Smooth muscle cell (in vitro differentiated cells): Measurements from ENCODE around the gene BCORL1. TPM values are rescaled to one million over a fixed set of nuclear protein-coding genes. Genes with fewer than 3 reads are reported as not detected.

Experiments
- DNase-seq: peaks from one replicate; lab custom pipeline; 2025; ENCODE audit not compliant: unreplicated experiment; lab: John Stamatoyannopoulos, UW
- H2AFZ ChIP-seq: fragments of 200-600 bp; sonication (generic); 2 replicates; pipeline ENCODE4 v1.6.0; 2016; ENCODE audit warnings: antibody characterized with exemption, low read depth, mild to moderate bottlenecking
- H3F3A ChIP-seq: fragments of 200-600 bp; sonication (generic); 2 replicates; pipeline ENCODE4 v1.6.0; 2017; ENCODE audit warnings: antibody characterized with exemption, low read depth
- H3K27ac ChIP-seq: fragments of 200-600 bp; sonication (generic); 2 replicates; pipeline ENCODE4 v1.5.1; 2016; ENCODE audit warnings: low read depth, mild to moderate bottlenecking
- H3K27me3 ChIP-seq: fragments of 200-600 bp; sonication (generic); 2 replicates; pipeline ENCODE4 v1.6.1; 2016; ENCODE audit warnings: low read depth, mild to moderate bottlenecking
- H3K36me3 ChIP-seq: fragments of 200-600 bp; sonication (generic); 2 replicates; pipeline ENCODE4 v1.5.1; 2016; ENCODE audit warnings: low read depth
- H3K4me1 ChIP-seq: fragments of 200-600 bp; sonication (generic); 2 replicates; pipeline ENCODE4 v1.5.1; 2016; ENCODE audit warnings: low read depth
- H3K4me2 ChIP-seq: fragments of 200-600 bp; sonication (generic); 2 replicates; pipeline ENCODE4 v1.6.0; 2016; ENCODE audit warnings: mild to moderate bottlenecking
- H3K4me3 ChIP-seq: fragments of 200-600 bp; sonication (generic); 2 replicates; pipeline ENCODE4 v1.5.1; 2016; ENCODE audit warnings: mild to moderate bottlenecking
- H3K79me2 ChIP-seq: fragments of 200-600 bp; sonication (generic); 2 replicates; pipeline ENCODE4 v1.6.0; 2016; ENCODE audit warnings: low read depth, mild to moderate bottlenecking
- H3K9ac ChIP-seq: fragments of 200-600 bp; sonication (generic); 2 replicates; pipeline ENCODE4 v1.6.0; 2016; ENCODE audit warnings: low read depth
- H3K9me3 ChIP-seq: fragments of 200-600 bp; sonication (generic); replicated peaks from 2 replicates; pipeline ENCODE4 v1.5.1; 2016; ENCODE audit warnings: low read depth
- H4K20me1 ChIP-seq: fragments of 200-600 bp; sonication (generic); 2 replicates; pipeline ENCODE4 v1.6.0; 2016; ENCODE audit warnings: low read depth
- CTCF ChIP-seq: fragments of 200-600 bp; sonication (generic); IDR thresholded peaks from 2 replicates; pipeline ENCODE4 v1.5.1; 2017; ENCODE audit warnings: borderline replicate concordance, mild to moderate bottlenecking, antibody characterized with exemption; ENCODE audit not compliant: insufficient read depth, poor library complexity, severe bottlenecking
- WGBS: methylation state at CpG from one replicate; pipeline ENCODE4 v1.1.7; 2016; ENCODE audit warnings: low lambda C conversion rate; 5-methylcytosine and 5-hydroxymethylcytosine counted together
- polyA plus RNA-seq: library from polyadenylated mRNA; unstranded; fragments of >200 nt; fragmentation: Nextera tagmentation; extraction: Ambion mirVana; gene quantifications from 2 replicates; pipeline ENCODE4 v1.2.1, GENCODE V29; 2016
- total RNA-seq: library from RNA; depleted of rRNA; stranded (reverse); fragments of >200 nt; gene quantifications from 2 replicates; pipeline ENCODE4 v1.2.3, GENCODE V29; 2014

BCORL1 gene
- total and polyA plus RNA-seq, 2 experiments from 2014 or later, result 3.0 to 8.0 TPM

DNA sequence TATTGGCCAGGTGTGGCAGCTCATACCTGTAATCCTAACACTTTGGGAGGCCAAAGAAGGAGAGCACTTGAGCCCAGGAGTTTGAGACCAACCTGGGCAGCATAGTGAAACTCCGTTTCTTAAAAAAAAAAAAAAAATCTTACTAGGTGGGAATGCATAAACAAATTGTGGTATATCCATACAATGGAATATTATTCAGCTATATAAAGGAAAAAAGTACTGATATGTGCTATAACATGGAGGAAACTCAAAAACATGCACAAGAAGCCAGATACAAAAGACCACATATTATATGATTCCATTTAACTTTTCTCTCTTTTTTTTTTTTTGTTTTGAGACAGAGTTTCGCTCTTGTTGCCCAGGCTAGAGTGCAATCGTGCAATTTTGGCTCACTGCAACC, 13.5 kb upstream of the BCORL1 start:
- Histone ChIP-seq H3K36me3 (no peaks in the 10 kb centered on the region), H3K4me2 (no peak overlapping the region), H3K9me3 (no peaks in the 10 kb centered on the region), H3K4me3 (no peak overlapping the region), H3K27ac (no peak overlapping the region), H3F3A (no peaks in the 10 kb centered on the region), H3K27me3 (no peaks in the 10 kb centered on the region), H4K20me1 (no peaks in the 10 kb centered on the region), H2AFZ (no peak overlapping the region), H3K4me1 (no peaks in the 10 kb centered on the region), H3K79me2 (no peaks in the 10 kb centered on the region), H3K9ac (no peak overlapping the region)
- TF ChIP-seq CTCF, result no peak
- DNase-seq, result no peak
- 68% methylated on average over 3 of the region's 3 CpGs for WGBS

- Histone ChIP-seq H3F3A (no peaks in the 10 kb centered on the region), H3K27me3 (no peaks in the 10 kb centered on the region), H3K9me3 (no peaks in the 10 kb centered on the region), H3K4me1 (no peaks in the 10 kb centered on the region), H3K4me2 (no peak overlapping the region), H2AFZ (no peak overlapping the region), H4K20me1 (no peaks in the 10 kb centered on the region), H3K27ac (no peak overlapping the region), H3K4me3 (no peak overlapping the region), H3K36me3 (no peaks in the 10 kb centered on the region), H3K9ac (no peak overlapping the region), H3K79me2 (no peaks in the 10 kb centered on the region)
- no peak for DNase-seq
- TF ChIP-seq CTCF, result no peak
- WGBS, result 74% methylated on average over 5 of the region's 5 CpGs
These were observed 6.0 kb upstream of the BCORL1 start for GRCh38 chrX:129976441-129976840.

DNA sequence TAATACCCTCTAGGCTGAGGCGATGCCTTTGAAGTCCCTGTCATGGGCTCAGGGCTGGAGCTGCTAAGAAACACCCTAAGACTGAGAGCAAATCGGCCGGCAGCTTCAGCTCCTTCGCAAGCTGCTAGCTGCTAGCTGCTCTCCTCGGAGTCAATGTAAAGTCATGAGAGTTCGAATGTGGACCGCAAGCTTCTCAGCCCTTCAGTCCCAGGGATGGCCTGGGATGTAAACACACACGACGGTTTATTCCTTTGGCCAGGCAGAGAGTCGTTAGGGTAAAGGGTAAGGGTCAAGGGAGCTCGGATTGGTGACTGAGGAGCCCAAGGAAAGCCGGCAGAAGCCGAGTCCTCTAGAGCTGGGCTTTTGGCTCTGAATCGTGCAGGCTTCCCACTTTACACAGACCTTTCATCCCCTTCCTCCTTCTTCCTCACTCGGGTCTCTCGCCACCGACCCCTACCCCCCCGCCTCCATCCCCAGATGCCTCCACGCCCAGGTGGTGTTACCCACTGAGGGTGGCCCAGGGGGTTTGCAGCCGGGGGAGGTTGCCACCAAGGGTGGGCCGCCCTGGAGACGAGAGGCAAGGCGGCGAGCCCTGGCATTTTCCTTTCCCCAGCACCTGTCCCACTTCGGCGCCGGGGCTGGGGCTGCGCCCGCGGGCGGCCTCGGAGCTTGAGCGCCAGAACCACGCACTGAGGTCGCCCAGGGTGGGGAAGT, 3.1 kb upstream of the BCORL1 start:
- Histone ChIP-seq H3K27me3 (no peaks in the 10 kb centered on the region), H3F3A (no peaks in the 10 kb centered on the region), H3K4me1 (no peaks in the 10 kb centered on the region), H2AFZ (no peak overlapping the region), H3K9me3 (no peaks in the 10 kb centered on the region), H4K20me1 (peaks cover under 1% of the 10 kb centered on the region), H3K4me2 (peak overlapping the region; percentile 84), H3K79me2 (no peaks in the 10 kb centered on the region), H3K36me3 (no peaks in the 10 kb centered on the region), H3K4me3 (no peak overlapping the region), H3K27ac (no peak overlapping the region), H3K9ac (no peak overlapping the region)
- DNase-seq, result no peak
- TF ChIP-seq CTCF, result no peak
- 43% methylated on average over 27 of the region's 35 CpGs for WGBS

- no peak overlapping the region for H3K9ac ChIP-seq
- H3K4me1 ChIP-seq, result no peaks in the 10 kb centered on the region
- peak overlapping the region; percentile 84 for H3K4me2 ChIP-seq
- no peaks in the 10 kb centered on the region for H3K27me3 ChIP-seq
- H2AFZ ChIP-seq, result no peak overlapping the region
- 22% methylated on average over 9 of the region's 32 CpGs for WGBS
- no peaks in the 10 kb centered on the region for H3K9me3 ChIP-seq
- no peaks in the 10 kb centered on the region for H3K36me3 ChIP-seq
- peak; percentile 14 for DNase-seq
- no peaks in the 10 kb centered on the region for H3K79me2 ChIP-seq
- H3K27ac ChIP-seq, result no peak overlapping the region
- no peak overlapping the region for H3K4me3 ChIP-seq
- peaks cover 7% of the 10 kb centered on the region for H4K20me1 ChIP-seq
- no peak for TF ChIP-seq CTCF
- no peaks in the 10 kb centered on the region for H3F3A ChIP-seq
These were observed 2.4 kb upstream of the BCORL1 start for GRCh38 chrX:129980001-129980401.
